HG03103 (cell line): ENCODE measurements around the gene CSMD2.

Source experiments
- ATAC-seq: cut with Tn5 transposase; IDR thresholded peaks from one replicate; pipeline ENCODE4 v1.9.1; 2021; ENCODE audit warnings: low read depth; ENCODE audit not compliant: unreplicated experiment

Gene CSMD2

DNA sequence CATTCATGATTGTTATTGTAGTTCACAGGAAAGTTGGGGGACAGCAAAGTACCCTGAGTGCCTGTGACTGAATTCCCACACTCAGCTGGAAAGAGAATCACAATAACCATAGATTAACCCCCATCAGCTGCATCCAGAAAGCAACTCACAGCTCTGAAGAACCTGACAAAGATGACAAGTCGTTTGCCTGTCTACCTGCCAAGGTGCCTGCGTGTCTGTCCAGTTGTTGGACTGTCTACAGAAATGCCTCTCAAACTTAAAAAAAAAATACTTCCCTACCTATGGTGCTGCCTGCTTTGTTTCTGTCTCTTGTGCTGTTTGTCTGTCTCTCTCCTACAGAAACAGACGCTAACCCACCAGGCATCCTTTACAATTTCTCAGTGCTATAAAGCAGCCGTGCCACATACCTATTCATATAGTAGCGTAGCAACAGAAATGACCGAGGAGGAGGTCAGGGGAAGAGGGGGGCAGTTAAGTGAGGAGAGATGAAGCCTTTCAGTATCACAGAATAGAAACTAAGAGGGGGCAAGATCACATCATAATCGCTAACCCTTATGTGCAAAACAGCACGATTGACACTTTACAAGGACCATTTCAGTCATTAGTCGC is 455.8 kb downstream of the CSMD2 start:
- ATAC-seq: no peak

DNA sequence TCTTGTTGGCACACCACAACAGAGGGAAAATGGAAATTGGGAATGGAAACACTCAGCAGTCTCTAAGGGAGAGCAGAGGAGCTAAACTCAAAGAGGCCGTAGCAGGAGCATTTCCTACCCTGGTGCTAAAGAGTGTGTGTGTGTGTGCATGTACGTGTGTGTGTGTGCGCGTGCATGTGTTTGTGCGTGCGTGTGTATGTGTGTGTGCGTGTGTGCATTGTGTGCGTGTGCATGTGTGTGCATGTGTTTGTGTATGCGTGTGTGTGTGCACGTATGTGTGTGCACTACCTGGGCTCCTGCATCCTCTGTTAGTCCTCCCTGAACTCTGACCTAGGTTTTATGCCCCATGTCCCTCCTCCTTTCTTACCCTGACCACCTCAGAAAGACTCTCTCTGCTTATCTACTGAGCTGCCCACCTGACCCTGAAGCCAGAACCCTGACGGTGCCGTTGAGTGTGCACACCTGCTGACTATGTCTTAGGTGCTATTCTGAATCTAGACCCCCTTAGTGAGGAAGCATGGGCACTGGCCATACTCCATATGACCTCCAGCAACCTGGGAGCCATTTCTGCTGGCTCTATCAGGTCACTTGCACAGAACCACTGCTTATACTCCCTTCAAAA is 458.3 kb downstream of the CSMD2 start:
- no peak for ATAC-seq

DNA sequence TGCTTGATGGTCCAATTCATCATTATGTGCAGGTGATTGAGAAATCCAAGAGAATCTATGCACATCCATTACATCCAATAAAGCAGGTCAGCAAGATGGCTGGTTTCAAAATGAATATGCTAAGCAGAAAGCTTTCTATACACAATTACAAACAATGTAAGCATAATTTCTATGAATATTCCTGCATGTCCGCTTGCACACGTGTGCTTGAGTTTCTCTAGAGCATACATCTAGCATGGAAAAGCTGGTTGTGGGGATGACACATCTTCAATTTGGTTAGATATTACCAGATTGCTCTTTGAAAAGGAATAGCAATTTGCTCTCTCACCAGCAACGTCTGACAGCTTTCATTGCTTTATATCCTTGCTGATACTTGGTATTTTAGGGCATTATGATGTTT is 461.6 kb downstream of the CSMD2 start:
- no peak for ATAC-seq

DNA sequence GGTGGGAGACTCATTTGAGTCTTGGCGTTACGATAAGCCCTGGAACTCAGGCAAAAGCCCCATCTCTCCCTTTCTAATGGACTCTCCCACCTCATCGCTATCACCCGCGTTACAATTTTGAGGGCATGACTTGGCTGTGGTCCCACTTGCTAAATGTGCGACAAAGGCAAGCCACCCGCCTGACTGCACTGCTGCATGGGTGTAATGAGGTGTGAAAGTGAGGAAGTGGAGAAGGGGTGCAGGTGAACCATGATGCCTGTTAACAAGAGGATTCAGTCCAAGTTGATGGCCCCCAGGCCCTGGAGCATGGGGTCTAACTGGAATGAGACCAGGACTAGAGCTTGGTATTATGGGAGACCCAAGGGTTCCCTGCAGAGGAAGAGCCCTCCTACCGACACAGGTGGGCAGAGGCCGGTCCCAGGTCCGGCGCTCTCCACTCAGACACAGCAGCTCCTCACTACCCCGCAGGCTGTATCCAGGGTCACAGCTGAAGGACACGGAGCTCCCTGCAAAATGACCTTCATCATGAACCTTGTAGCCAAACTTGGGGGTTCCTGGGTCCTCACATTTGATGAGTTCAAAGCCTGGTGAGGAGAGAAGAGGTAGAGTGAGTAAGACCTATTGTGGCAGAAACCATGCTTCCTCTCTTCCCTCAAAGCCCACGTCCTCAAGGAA is 466.5 kb downstream of the CSMD2 start:
- no peak for ATAC-seq

DNA sequence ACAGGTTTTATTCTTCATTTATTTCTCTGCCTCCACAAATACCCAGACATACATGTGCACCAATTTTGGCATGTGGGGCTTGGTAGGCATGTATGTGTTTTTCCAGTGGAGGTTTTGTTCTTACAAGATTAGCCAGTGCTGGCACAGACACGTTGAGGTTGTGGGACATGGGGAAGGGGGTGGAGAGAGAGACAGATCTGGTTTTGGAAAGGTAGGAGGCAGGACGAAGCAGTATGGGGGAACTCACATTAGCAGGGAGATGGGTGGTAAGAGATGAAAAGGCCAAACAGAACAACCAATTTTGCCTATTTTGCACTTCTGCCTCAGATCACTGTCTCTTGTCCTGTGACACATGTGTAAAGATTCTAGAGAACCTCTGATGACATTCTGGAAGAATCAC is 467.2 kb downstream of the CSMD2 start:
- ATAC-seq: no peak

DNA sequence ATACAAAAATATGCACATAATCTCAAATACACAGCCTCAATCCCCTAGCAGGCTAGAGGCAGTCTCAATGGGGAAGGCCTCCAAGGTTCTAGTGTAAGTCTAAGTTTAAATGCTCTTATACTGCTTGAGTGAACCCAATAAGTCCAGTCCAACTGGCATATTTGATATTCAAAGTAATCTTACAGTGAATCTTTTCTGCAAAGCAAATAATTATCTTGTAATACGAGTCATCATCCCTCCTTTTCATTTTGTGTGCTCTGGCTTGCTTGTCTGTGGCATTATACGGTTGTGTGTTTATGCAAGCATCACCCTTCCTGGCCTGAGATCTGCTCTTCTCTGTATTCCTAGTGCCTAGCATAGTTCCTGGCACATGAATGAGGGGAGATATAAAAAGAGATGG is 468.1 kb downstream of the CSMD2 start:
- ATAC-seq: no peak

DNA sequence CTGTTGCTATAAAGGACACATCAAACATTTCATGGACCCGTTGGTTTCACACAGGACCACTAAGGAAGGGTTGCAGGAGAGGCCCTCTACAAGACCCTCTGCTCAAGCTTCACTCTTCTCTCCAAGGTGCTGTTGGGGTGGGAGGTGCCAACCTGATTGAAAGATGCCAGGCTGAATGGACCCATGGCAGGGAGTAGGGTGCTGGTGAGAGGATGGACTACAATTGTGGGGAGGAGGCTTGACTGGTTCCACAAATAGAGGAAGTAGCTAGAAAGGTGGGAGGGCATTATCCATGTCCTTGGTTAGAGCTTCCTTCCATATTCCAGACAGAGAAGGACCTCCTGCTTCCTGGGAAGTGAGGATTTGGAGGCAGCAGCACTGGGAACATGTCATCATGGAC is 468.7 kb downstream of the CSMD2 start:
- ATAC-seq: no peak

DNA sequence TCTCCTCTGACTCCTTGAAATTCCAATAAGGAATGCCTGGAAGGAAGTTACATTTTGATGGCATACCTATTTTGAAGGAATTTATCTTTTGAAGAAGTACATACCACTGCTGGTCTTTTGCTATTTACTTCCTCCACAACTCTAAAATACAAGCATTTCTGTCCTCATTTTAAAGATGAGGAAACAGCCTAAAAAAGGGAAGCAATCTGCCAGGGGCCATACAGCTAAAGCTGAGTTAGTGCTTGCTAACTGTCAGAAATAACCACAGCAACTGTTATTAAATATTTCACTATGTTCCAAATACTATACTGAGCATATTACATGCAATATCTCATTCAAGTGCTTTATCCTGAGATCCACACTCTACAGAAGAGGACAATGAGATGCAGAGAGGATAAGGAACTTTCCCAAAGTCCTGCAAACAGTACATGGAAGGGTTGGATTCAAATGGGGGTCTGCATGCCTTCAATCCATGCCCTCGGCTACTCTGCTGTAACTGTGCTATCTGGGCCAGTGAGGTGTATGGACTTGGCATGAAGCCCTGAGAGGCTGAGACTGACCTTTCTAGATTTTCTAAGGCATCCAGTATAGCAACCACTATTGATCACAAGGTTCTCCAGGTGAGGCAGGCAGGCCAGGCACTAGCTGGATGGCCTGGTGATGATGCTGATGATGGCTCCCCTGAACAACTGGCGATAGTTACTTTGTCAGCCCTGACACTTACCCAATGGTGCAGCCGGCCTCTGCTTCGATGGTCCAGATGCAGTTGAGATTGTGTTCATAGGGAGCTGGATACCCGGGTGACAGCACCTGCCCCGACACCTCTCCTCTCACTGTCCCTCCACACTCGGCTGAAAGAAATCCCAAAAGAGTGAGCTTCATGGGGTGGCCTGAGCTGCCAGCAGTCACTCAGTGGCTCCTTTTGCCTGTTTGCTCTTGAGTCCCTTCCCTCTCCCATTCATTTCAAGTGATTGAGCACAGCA is 472.5 kb downstream of the CSMD2 start:
- ATAC-seq: no peak

DNA sequence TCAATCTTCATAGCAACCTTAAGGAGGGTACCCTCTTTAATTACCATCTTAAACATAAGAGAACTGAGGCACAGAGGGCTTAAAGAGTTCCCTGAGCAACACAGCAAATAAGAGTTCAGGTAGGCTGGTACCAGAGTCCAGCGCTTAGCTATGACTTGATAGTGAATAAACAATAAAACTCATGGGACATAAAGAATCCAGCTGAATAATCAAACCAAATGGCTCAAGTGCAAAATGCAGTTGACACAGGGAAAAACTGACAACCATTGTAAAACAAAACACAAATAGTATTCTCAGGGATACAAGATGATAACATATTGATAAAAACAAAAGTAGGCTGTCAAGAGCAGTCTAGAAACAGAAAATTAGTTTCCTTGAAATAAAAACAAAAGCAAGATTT is 478.0 kb downstream of the CSMD2 start:
- ATAC-seq: no peak

DNA sequence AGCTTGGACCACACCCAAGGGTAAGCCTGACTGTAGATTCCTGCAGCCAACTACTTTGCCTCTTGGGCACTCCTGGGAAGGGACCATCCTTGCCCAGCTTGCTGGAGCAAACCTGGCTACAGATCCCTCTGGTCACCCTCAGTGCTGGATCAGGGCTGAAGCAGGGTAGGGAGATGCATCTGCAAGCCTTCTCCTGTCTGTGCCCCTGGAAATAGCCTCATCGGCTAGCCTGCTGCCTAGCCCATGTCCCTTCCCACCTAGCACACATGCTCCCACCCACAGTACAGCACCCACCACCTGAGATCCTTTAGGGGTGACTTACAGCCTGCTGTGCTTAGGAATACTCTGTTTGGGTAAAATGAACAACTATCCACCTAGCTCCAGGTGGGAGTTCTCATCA is 478.5 kb downstream of the CSMD2 start:
- ATAC-seq: no peak

DNA sequence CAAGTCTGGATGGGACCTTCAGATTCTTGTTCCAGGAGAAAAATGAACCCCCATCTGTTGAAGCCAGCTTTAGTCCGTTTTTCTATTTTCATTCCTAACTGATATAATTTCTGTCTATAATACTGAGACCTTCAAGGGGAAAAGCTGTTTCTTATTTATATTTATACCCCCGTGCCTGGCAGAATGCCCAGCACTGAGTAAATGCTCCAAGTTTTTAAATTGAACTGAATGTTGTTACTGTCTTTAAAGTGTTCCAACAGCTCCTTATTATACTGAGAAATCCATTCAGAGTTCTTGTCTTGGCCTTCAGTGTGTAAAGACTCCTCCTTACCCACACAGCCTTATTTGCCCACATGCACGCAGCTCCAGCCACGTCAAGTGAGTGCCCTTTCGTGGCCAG is 479.8 kb downstream of the CSMD2 start:
- no peak for ATAC-seq

DNA sequence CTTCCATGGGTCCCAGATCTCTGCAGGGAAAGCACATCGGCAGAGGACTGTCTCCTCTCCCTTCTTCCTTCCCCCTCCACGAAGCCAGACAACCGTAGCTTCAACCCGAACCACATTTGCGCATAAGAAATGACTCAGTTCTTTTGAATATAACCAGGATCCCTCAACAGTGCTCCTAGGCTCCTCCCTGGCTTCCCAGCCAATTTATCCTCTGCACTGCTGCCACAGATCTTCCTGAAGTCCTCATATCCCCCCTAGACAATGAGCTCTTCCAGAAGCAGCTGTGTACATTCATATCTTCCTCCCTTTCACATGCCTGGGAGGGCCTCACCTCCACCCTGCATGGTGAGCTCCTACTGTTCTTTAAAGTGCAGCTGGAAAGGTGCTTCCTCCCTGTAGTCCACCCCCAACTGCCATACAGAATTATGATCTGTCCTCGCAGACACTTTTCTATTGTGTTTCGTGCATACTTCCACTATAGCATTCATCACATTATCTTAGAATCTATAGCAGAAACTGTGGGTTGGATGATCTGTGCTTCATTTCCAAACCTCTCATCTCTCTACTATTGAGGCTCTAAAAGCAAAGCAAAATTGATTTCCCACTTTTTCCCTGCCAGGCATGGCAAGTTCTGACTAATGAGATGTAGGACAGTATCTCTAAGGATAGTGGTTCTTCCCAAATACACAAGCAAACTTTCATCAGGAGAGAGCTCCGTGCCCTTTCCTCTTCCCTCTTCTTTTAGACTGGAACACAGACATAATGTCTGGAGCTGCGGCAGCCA is 480.4 kb downstream of the CSMD2 start:
- ATAC-seq: no peak

DNA sequence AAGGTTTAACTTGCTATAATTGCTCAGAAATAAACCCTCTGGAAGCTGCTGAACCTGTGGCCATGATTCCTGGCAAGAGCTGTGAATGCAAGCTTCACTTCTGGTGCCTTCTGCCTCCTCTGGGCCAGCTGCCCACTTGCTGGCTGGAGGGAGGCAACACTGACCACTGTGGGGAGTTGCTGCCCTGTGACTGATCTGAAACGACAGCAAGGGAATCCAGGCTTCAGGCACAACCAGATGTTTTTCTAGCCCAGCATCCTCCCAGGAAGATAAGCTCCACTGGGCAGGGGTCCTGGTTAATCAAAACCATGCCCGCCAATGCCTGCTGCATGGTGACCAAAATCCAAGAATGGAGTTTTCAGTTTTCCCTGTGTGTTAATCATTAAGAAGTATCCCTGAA is 481.1 kb downstream of the CSMD2 start:
- ATAC-seq: no peak

DNA sequence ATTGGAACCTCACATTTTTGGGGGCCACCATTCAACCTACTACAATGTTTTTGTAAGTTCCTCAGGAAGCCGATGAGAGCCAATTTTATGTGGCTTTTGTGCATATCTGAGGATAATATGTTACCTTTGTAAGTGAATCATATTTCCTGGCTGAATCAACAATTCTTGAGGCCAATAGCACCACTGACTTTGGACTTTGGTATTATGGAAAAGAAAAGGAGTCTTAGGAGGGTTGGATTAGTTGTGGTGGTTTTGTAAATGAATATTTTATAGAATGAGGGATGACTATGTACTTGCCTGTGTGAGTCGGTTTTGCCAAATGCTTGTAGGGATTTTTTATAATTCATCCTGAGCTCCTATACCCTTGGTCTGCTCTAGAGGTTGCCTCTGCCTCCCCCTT is 482.7 kb downstream of the CSMD2 start:
- no peak for ATAC-seq

DNA sequence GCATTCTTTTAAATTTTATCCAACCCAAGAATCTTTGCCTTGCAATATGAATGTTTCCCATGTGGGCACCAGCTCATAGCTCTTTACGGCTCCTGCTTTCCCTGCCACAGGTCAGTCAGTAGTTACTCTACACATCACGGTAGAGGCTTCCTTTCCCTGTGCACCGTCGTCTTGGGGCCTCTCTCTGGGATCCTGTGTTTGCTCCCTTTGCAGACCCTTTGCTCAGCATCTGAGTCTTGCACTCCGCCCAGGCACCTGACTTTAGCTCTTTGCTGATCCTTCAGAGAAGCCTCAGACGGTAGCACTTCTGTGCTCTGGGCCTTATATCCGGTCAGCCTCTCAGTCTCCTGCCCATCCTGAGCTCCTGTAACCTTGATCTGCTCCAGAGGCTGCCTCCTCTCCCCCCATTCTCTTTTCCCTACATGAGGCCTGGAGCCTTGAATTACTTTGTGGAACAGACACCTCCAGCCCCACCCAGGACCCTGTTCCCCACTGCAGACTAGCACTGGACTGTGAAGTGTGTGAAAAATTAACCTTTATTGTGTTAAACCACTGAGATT is 484.7 kb downstream of the CSMD2 start:
- ATAC-seq: no peak

DNA sequence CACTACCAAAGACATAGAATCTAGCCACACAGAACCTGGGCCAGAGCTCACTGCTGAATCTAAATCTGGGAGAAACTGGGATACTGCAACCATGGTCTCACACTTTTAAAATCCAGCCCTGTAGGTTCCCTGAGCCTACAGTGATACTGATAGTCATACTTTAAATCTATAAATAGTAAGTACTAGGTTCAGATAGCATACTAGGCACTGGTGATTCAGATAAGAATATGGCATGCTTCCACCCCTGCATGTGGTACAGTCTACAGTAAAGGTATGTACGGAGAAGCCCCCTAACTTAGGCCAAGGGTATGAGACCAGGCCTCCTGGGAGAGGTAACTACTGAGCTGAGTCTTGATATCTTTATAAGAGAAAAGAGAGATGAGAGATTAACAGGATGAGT is 494.5 kb downstream of the CSMD2 start:
- no peak for ATAC-seq

DNA sequence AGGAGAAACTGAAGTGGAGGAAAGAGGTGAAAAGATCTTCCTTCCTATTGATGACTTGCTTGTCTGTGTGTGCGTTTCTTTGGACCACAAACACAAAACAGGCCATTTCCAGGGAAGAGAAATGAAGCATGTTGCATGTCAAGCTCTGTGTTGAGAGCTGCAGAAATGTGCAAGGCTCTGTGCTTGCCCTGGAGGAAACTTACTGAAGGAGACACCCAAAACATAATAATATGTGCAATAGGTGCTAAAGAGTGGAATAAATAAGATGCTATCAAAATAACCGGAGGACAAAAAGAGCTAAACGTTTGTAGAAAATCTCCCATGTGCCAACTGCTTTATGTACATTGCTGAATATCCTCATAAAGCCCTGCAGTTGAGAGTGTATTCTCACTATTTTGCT is 496.3 kb downstream of the CSMD2 start:
- no peak for ATAC-seq

DNA sequence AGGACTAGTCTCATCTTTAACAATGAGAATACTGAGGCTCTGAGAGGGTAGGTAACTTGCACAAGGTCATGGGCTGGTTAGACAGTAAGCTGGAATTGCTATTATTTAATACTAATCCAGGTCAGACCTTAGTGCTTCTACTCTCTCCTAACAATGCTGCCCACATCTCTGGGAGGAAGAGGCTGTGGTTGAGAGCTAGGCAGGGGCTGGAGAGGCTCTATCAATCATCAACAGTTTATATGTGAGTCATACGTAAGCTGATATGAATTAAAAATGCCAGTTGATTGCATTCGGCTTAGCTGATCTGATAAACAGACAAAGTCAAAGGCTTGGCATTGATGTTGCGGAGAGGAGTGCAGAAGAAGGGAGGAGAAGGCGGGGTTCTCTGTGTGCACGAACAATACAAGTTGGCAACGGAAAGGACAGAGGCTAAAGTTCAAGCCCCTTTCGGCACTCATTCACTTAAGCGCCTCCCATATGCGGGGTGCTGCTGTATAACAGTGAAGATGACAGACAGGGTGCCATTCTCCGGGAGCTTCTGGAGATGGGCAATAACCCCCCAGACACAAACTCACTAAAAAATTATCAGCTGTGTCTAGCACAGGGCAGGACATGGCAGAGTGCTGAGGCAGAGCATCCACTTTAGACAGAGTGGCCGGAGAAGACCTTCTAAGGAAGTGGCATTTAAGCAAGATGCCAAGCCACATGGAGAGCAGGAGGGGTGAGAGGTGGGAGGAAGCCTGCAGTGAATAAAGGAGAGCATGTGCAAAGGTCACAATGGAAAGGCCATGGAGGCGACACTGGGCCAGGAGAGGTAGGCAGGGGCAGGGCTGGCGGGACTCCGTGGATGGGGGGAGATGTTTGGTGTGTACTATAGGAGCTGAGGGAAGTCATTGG is 497.4 kb downstream of the CSMD2 start:
- ATAC-seq: no peak

DNA sequence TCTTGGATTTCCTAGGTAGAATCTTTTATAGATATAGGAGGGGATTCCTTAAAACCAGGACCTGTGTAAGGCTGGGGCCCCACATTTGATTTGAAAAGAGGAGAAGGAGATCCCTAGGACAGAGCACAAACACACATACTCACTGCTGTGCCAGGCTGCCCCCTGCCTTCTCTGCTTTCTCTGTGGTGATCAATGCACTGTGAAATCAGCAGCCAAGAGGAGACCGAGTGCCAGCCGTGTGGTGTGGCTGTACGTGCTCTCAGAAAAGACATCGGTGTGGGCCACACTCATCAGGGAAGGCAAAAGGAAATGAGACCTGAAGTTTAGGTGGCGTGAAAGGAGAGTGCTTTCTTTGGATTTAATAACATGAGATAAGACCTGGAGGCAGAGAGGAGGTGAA is 498.4 kb downstream of the CSMD2 start:
- no peak for ATAC-seq
